AG09319 (cell line): Measurements from ENCODE around the gene TLNRD1.

Experiments used
- DNase-seq: peaks from one replicate; pipeline ENCODE4 v3.0.0-alpha.2; 2010; ENCODE audit warnings: low read depth; ENCODE audit errors: extremely low read depth
- TF ChIP-seq, protein P1 (sequence below): IDR thresholded peaks from 2 replicates; pipeline ENCODE4 v1.5.1; 2011; ENCODE audit warnings: low read depth, mild to moderate bottlenecking, inconsistent platforms, low read length, moderate library complexity

The TLNRD1 gene

DNA sequence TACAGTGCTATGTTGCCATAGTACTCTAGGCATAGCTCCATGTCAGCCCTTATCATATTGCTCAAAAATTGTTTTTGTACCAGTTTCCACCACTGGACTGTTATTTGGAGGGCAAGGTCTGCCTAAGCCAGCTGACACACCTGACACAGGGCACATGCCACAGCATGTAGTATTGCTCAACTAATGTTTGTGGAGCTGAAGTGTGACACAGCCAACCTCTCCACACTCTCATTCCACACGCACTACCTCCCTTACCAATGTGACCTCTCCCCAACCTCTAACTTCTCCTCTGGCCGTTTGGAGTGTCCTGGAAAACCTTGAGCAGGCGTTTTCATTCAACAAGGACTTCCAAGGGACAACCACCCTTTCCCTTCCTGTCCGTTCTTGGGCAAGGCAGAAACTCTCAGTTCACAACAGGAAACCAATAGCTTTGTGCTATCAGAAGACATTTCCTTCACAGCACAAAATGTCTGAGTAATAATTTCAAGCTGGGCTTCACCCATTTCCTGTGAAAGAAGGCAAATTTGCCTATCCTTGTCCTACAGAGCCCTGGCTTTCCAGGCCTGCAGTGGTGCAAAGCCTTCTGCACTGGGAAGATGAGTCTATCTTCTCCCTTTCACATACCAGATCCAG, 38.4 kb downstream of the TLNRD1 start:
- DNase-seq = no peak
- TF ChIP-seq, protein P1, sequence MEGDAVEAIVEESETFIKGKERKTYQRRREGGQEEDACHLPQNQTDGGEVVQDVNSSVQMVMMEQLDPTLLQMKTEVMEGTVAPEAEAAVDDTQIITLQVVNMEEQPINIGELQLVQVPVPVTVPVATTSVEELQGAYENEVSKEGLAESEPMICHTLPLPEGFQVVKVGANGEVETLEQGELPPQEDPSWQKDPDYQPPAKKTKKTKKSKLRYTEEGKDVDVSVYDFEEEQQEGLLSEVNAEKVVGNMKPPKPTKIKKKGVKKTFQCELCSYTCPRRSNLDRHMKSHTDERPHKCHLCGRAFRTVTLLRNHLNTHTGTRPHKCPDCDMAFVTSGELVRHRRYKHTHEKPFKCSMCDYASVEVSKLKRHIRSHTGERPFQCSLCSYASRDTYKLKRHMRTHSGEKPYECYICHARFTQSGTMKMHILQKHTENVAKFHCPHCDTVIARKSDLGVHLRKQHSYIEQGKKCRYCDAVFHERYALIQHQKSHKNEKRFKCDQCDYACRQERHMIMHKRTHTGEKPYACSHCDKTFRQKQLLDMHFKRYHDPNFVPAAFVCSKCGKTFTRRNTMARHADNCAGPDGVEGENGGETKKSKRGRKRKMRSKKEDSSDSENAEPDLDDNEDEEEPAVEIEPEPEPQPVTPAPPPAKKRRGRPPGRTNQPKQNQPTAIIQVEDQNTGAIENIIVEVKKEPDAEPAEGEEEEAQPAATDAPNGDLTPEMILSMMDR = no peak

DNA sequence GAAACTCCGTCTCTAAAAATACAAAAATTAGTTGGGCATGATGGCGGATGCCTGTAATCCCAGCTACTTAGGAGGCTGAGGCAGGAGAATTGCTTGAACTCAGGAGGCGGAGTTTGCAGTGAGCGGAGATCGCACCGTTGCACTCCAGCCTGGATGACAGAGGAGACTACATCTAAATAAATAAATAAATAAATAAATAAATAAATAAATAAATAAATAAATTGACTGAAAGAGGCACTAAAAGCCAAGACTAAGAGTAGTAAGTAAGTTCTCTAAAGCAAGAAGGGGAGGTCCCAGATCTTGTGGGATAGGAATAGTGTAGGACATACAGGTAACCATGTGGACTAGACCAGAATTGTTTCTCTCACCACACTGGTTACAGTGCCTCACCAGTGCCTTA, 40.0 kb downstream of the TLNRD1 start:
- no peak for DNase-seq
- TF ChIP-seq, protein P1 = no peak

DNA sequence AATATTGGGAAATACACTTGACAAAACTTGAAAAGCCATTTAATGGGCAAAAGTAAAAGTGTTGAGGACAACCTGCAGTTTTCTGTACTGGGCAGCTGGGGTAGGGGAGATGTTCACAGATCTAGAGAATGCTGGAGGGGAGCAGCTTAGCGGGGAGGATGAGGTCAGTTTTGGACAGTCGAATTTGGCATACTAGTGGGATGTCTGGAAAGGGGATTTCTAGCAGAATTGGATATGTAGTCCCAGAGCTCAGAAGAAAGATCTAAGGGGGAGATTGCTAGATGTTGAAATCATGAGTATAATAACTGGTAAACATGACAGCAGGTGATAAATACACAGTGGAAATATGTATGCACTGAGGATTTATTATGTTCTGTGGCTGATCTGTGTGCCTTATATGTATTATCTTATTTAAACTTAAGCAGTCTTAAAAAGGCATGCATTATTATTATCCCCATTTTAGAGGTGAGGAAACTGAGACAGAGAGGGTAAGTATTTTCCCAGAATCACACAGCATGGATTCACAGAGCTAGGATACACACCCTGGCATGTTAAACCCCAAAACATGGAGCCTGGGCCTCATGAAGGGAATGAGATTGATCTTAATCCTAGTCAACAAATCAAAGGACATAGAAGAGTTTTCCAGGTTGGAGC, 42.7 kb downstream of the TLNRD1 start:
- DNase-seq = no peak
- TF ChIP-seq, protein P1 = no peak

DNA sequence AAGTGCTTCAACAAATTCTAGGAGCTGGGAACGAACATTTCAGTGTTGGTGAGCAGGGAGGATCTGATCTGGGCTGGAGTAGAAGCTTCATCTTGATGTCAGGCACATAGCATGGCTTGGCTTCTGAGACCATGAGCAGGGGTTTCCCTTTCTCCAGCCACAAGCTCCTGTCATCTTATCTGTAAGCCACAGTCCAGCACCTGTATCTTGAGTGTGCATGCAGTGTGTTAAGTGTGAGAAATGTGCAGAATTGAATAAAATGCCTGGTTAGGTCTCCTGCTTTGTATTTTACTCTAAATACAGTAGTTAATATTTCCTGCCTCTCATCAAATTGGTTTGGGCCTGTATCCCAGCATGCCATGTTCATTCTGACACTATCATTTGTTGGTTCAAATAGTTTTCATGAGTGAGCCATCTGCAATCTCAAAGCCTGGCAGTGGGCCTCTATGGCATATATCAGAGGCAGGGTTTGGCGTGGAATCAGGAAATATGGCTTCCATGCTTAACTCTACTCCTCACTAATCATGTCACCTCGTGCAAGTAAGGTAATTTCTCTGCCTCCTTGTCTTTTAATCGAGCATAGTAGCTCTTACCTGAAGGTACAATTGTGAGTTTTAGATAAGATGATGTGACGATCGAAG, 43.3 kb downstream of the TLNRD1 start:
- no peak for DNase-seq
- TF ChIP-seq, protein P1 = no peak

DNA sequence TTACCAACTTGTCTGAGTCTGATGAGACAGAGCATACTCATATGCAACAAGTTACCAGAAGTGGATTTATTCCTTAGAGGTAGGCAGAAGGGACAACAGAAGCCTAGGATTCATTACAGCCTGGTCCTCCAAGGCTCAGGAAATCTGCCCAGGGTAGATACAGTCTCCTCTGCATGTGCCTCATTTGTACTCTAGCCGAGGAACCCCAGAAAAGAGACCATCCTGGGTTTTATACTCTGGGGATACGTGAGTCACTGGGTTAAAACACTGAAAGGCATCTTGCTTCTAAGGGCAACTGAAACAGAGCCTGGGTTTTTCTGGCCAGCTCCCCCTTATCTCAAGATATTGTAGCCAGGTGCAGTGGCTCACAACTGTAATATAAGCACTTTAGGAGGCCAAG, 45.6 kb downstream of the TLNRD1 start:
- TF ChIP-seq, protein P1 = no peak
- no peak for DNase-seq

DNA sequence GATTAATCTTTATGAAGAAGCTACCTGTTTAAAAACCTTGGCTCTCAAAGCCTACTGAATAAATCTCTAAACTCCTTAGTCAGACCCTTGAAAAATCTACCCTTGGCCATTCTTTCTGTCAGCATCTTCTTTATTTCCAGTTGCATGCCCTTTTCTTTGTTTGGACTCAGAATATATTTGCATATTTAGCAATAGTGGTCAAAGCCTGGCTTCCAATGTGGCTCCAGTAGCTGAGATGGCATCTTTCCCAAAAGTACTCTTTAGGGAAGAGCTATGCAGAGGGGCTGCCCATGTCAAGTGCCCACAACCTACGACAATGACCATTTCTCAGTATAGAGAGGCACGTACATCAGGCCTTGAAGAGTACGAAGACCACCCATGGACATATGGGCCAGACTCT, 47.2 kb downstream of the TLNRD1 start:
- TF ChIP-seq, protein P1 = no peak
- DNase-seq = no peak

DNA sequence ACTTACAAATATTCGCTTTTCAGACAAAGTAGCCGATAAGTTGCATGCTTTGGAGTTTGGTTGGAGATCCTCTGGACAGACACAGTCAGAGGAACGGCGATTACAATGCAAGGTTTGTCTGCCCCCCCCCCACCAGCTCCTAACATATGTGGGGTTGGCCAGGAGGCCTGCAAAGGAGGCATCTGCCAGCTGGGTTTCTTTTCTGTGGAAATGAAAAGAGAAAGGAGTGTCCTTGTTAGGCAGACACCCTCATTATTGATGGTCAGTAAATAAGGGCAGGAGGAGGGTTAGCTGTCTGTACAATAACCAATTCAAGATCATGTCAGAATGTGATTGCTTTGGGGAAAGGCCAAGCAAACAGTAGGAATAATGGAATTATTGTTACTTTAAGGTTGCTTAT, 49.1 kb downstream of the TLNRD1 start:
- no peak for DNase-seq
- TF ChIP-seq, protein P1 = no peak
